Measurements from ENCODE around the gene FGGY. TPM values are rescaled to one million over a fixed set of nuclear protein-coding genes. Genes with fewer than 3 reads are reported as not detected.

Gene FGGY
- total RNA-seq, 4 donors from 2014 or later: 23.3 to 26.4 (median 25.3) TPM

DNA sequence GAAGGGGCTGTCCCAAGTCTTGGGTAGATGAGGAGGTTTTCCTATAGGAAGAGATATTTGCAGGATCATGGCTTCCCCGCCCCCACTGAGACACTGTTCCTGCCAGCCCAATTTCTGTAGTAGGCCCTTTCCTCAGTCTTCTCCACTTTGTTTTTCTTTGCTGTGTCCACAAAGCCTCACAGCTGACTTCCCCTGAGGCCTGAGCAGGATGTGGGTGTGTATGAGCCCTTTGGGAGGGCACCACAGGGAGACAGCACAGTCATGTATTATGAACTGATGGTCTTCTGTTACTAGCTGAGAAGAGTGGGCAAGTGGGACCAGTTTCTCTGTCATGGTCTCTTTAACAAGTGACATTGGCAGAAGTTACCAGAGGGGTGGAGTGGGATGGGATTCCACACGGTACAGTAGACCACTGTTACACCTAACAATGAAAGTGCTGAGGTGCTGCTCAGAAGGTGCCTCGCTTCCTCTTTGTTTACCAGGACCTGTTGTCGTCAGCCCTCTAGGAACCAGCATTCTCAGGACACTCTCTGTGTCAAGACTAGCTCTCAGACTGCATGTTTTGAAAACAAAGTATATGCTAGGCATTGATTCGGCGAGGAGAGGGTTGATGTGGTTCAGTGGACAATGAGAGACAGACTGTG is 264.0 kb downstream of the FGGY start:
- H3K36me3 ChIP-seq: no peaks in the 10 kb centered on the region
- DNase-seq (ENCODE audit: extremely low spot score): no peak
- TF ChIP-seq POLR2A (IDR thresholded peaks at IDR 0.05; ENCODE audit: low read depth): no peak
- TF ChIP-seq POLR2AphosphoS5 (IDR thresholded peaks at IDR 0.05): no peak
- TF ChIP-seq EP300 (IDR thresholded peaks at IDR 0.05): no peak
- TF ChIP-seq, protein P1, sequence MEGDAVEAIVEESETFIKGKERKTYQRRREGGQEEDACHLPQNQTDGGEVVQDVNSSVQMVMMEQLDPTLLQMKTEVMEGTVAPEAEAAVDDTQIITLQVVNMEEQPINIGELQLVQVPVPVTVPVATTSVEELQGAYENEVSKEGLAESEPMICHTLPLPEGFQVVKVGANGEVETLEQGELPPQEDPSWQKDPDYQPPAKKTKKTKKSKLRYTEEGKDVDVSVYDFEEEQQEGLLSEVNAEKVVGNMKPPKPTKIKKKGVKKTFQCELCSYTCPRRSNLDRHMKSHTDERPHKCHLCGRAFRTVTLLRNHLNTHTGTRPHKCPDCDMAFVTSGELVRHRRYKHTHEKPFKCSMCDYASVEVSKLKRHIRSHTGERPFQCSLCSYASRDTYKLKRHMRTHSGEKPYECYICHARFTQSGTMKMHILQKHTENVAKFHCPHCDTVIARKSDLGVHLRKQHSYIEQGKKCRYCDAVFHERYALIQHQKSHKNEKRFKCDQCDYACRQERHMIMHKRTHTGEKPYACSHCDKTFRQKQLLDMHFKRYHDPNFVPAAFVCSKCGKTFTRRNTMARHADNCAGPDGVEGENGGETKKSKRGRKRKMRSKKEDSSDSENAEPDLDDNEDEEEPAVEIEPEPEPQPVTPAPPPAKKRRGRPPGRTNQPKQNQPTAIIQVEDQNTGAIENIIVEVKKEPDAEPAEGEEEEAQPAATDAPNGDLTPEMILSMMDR (IDR thresholded peaks at IDR 0.05): no peak
- 89% methylated on average over 6 of the region's 6 CpGs for WGBS
- H3K4me1 ChIP-seq: no peaks in the 10 kb centered on the region
- no peak overlapping the region for H3K4me3 ChIP-seq
- intact Hi-C loops (cut with DNase I): no loop called here
- H3K27me3 ChIP-seq: no peaks in the 10 kb centered on the region
- H3K27ac ChIP-seq (replicated peaks in 1 of 4): no peak overlapping the region
- H3K9me3 ChIP-seq: peaks cover 0 to 4% (median 0%) of the 10 kb centered on the region in 4 donors

DNA sequence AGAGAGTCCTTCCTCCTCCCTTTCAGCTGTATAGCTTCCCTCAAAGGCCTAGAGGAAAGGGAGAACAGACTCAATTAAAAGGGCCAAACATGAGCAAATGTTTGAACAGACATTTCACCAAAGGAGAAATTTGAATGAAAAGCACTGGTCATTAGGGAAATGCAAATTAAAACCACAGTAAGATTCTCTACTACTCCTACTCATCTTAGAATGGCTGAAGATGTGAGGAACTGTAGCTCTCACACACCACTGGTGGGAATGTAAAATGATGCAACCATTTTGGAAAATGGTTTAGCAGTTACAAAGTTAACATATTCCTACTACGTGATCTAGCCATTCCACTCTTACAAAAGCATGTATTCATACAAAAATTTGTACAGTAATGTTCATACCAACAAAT is 264.9 kb downstream of the FGGY start:
- no peak overlapping the region for H3K27ac ChIP-seq (replicated peaks in 1 of 4)

DNA sequence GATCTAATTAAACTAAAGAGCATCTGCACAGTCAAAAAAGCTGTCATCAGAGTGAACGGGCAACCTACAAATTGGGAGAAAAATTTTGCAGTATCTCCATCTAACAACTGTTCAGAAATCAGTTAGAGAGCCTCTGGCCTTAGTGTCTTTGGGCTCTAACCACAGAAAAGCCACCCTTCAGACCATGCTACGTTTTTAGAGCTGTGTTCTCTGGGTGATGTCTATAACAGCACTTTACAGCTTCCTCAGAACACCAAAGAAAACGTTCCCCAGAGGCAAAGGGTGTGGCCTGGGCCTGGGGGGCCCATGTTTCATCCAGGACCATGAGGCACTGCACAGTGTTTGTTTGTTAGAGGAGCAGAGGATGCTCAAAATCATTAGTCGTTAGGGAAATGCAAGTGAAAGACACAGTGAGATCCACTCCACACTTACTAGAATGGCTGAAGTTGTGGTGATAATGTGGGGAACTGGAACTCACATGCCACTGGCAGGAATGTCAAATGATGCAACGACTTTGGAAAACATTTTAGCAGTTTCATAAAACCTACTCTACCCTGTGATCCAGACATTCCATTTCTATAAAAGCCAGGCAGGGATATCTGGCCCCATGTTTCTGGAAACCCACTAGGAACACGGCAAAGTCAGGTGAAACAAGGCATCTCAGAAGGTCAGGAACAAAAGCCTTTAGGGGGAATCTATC is 267.4 kb downstream of the FGGY start:
- TF ChIP-seq POLR2AphosphoS5 (IDR thresholded peaks at IDR 0.05): no peak
- no peak for TF ChIP-seq EP300 (IDR thresholded peaks at IDR 0.05)
- TF ChIP-seq, protein P1 (IDR thresholded peaks at IDR 0.05): no peak
- no peak for TF ChIP-seq POLR2A (IDR thresholded peaks at IDR 0.05; ENCODE audit: low read depth)
- DNase-seq (ENCODE audit: extremely low spot score): no peak
- Histone ChIP-seq H3K4me1 (no peaks in the 10 kb centered on the region), H3K4me3 (no peak overlapping the region), H3K36me3 (no peaks in the 10 kb centered on the region), H3K9me3 (no peaks in the 10 kb centered on the region), H3K27me3 (no peaks in the 10 kb centered on the region), H3K27ac (replicated peaks in 1 of 4) (no peak overlapping the region)
- 85% methylated on average over 6 of the region's 6 CpGs for WGBS
- intact Hi-C loops (cut with DNase I): no loop called here

More for the DNA sequence above, 264.9 kb downstream of the FGGY start:
- H3K36me3 ChIP-seq: no peaks in the 10 kb centered on the region
- H3K27me3 ChIP-seq: no peaks in the 10 kb centered on the region
- intact Hi-C loops (cut with DNase I): no loop called here
- peaks cover 0 to 4% (median 0%) of the 10 kb centered on the region in 4 donors for H3K9me3 ChIP-seq
- 93% methylated on average over 1 of the region's 1 CpG for WGBS
- H3K4me3 ChIP-seq: no peak overlapping the region
- H3K4me1 ChIP-seq: no peaks in the 10 kb centered on the region
- TF ChIP-seq POLR2A (IDR thresholded peaks at IDR 0.05; ENCODE audit: low read depth) (no peak), EP300 (IDR thresholded peaks at IDR 0.05) (no peak), POLR2AphosphoS5 (IDR thresholded peaks at IDR 0.05) (no peak)
- no peak for DNase-seq (ENCODE audit: extremely low spot score)

DNA sequence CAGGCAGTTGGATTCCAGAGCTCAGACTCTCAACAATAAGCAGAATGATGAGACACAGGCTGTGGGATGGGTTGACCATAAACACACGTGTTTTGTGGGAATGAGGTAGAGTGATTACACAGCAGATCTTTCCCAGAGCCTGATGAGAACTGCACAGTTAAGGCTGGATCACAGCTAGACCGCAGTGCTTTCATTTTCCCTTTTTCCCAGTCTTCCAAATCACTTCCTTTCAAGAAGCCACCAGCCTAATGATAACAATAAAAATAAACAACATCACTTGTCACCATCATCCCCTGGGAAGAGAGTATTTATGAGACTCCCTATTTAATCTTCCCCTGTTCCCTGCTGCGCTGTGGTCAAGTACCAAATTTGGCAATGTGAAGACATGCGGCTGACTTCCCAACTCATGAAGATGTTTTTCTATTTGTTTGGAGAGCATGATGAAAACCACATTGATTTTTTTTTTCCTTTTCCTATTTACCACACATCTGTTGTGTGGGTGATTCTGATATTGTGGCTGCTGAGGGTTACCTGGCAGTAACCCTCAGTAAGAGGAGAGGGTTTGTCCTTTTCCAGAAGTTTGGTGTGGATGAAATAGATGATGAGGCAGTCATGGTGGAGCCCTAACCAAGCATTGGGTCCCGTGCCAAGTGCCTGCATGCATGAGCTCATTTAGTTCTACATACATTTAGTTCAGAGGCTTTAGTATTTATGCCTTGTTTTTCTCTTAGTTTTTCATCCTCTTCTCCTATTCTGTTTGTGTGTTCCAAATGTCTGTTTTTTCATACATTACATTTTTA is 268.9 kb downstream of the FGGY start:
- Histone ChIP-seq H3K27me3 (no peaks in the 10 kb centered on the region), H3K4me3 (no peak overlapping the region), H3K4me1 (no peaks in the 10 kb centered on the region), H3K9me3 (no peaks in the 10 kb centered on the region), H3K36me3 (no peaks in the 10 kb centered on the region), H3K27ac (replicated peaks in 1 of 4) (no peak overlapping the region)
- WGBS: 79% methylated on average over 5 of the region's 5 CpGs
- intact Hi-C loops (cut with DNase I): no loop called here
- no peak for TF ChIP-seq POLR2A (IDR thresholded peaks at IDR 0.05; ENCODE audit: low read depth)
- TF ChIP-seq, protein P1 (IDR thresholded peaks at IDR 0.05): no peak
- DNase-seq (ENCODE audit: extremely low spot score): no peak

Measured in esophagus muscularis mucosa (tissue), 4 donors.